Tibial nerve (tissue), 4 donors: ENCODE results near the gene STRADA. TPM values are rescaled to one million over a fixed set of nuclear protein-coding genes. Genes with fewer than 3 reads are reported as not detected.

Experiments
- DNase-seq, 2 donors: peaks; one replicate each; pipeline ENCODE4 v3.0.0-alpha.2; 2019; ENCODE audit warnings: low spot score in 2 of 2
- H3K27ac ChIP-seq, 4 donors: fragments of 200-600 bp; sonication (generic) in 3 of 4; one replicate each; pipeline ENCODE4 v1.5.1; 2017 to 2019; ENCODE audit warnings: mild to moderate bottlenecking in 1 of 4
- H3K27me3 ChIP-seq, 2 donors: fragments of 200-600 bp; sonication (generic) in 1 of 2; one replicate each; pipeline versions ENCODE4 v1.5.1 to v1.6.0; 2017 to 2019
- H3K36me3 ChIP-seq, 3 donors: fragments of 200-600 bp; sonication (generic); one replicate each; pipeline ENCODE4 v1.5.1; 2018 to 2019
- H3K4me1 ChIP-seq, 4 donors: fragments of 200-600 bp; sonication (generic) in 3 of 4; one replicate each; pipeline ENCODE4 v1.5.1; 2017 to 2019
- H3K4me3 ChIP-seq, 4 donors: fragments of 200-600 bp; sonication (generic) in 3 of 4; one replicate each; pipeline ENCODE4 v1.5.1; 2017 to 2019; ENCODE audit warnings: mild to moderate bottlenecking in 1 of 4, moderate library complexity in 1 of 4
- H3K9me3 ChIP-seq, 4 donors: fragments of 200-600 bp; sonication (generic) in 3 of 4; one replicate each; pipeline ENCODE4 v1.5.1; 2017 to 2019
- EP300 ChIP-seq, 2 donors: sonication (generic); formaldehyde crosslinking; IDR thresholded peaks; one replicate each; pipeline ENCODE4 v1.6.1; 2017; ENCODE audit warnings: antibody characterized with exemption in 2 of 2, mild to moderate bottlenecking in 1 of 2
- POLR2A ChIP-seq, 2 donors: fragments of 450-650 bp; IDR thresholded peaks; one replicate each; pipeline ENCODE4 v1.6.1; 2017; ENCODE audit warnings: antibody characterized with exemption in 2 of 2, mild to moderate bottlenecking in 2 of 2, moderate library complexity in 2 of 2
- WGBS, 2 donors: methylation state at CpG; one replicate each; pipeline ENCODE4 v1.1.5; 2018; 5-methylcytosine and 5-hydroxymethylcytosine counted together
- total RNA-seq, 4 donors: library from RNA; depleted of rRNA; stranded (reverse); fragments of >200 nt; gene quantifications; one replicate each; pipeline ENCODE4 v1.1.0, GENCODE V29; 2016
- TF ChIP-seq, protein P1 (sequence below), 5 experiments: fragments of 200-600 bp in 3 of 5; fragments of 450-650 bp in 2 of 5; sonication (generic) in 3 of 5; IDR thresholded peaks; one replicate each; pipeline ENCODE4 v1.5.1; 2016 to 2019; ENCODE audit warnings: antibody characterized with exemption in 5 of 5, mild to moderate bottlenecking in 3 of 5, moderate library complexity in 2 of 5

Gene STRADA
- total RNA-seq, 4 donors from 2014 or later = 38.0 to 45.8 (median 43.2) TPM

DNA sequence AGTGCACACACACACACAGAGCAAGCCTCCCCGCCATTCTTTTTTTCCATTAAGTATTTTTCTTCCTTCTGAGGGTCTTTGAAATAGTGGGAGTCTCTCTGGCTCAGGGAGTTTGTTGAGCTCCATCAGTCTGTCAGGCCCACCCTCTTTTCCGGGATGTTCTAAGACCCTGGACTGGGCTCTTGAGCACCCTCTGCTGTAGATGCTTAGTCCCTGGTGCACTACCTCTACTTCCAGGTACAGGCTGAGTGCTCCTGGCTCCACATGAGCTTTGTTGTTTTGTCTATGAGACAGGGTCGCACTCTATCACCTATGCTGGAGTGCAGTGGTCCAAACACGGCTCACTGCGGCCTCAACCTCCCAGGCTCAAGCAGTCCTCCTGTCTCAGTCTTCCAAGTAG, 62.4 kb downstream of the STRADA start:
- no peaks in the 10 kb centered on the region for H3K9me3 ChIP-seq
- H3K27me3 ChIP-seq = no peaks in the 10 kb centered on the region
- no peak overlapping the region for H3K4me3 ChIP-seq
- 91 to 92% methylated on average over 5 of the region's 5 CpGs for WGBS, 2 donors
- H3K27ac ChIP-seq = peak overlapping the region in 1 of 4 donors; percentile 88
- H3K4me1 ChIP-seq = peaks cover 5 to 96% (median 47%) of the 10 kb centered on the region in 4 donors
- no peak for DNase-seq
- H3K36me3 ChIP-seq = peaks cover 0 to 46% (median 0%) of the 10 kb centered on the region in 3 donors
- TF ChIP-seq, protein P1, sequence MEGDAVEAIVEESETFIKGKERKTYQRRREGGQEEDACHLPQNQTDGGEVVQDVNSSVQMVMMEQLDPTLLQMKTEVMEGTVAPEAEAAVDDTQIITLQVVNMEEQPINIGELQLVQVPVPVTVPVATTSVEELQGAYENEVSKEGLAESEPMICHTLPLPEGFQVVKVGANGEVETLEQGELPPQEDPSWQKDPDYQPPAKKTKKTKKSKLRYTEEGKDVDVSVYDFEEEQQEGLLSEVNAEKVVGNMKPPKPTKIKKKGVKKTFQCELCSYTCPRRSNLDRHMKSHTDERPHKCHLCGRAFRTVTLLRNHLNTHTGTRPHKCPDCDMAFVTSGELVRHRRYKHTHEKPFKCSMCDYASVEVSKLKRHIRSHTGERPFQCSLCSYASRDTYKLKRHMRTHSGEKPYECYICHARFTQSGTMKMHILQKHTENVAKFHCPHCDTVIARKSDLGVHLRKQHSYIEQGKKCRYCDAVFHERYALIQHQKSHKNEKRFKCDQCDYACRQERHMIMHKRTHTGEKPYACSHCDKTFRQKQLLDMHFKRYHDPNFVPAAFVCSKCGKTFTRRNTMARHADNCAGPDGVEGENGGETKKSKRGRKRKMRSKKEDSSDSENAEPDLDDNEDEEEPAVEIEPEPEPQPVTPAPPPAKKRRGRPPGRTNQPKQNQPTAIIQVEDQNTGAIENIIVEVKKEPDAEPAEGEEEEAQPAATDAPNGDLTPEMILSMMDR (IDR thresholded peaks at IDR 0.05) = no peak
- TF ChIP-seq POLR2A (IDR thresholded peaks at IDR 0.05) (no peak), EP300 (IDR thresholded peaks at IDR 0.05) (no peak)

DNA sequence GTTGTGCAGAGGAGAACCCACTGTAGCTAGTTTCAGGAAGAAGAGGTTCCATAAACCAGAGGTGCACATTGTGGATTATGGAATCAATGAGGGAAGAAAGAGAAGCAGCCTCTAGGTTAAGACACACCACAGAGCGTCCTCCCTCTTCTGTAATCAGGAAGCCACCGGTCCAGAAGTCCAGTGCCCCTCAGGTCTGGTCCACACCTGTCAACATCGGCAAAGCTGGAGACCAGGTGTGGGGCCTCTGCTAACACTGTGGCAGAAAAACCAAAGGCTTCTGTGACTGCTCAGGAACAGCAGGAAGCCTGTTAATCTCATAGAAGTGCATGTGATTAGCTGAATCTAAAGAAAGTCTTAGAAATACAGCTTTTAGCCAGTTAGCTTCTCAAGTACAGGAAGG, 65.0 kb downstream of the STRADA start:
- Histone ChIP-seq H3K36me3 (peaks cover 0 to 40% (median 0%) of the 10 kb centered on the region in 3 donors), H3K27ac (peak overlapping the region; percentile 40 to 88 (median 62)), H3K4me1 (peaks cover 5 to 73% (median 39%) of the 10 kb centered on the region in 4 donors), H3K27me3 (no peaks in the 10 kb centered on the region), H3K9me3 (no peaks in the 10 kb centered on the region), H3K4me3 (no peak overlapping the region)
- DNase-seq = no peak
- 53 to 68% methylated on average over 3 of the region's 3 CpGs for WGBS, 2 donors
- no peak for TF ChIP-seq POLR2A (IDR thresholded peaks at IDR 0.05)
- TF ChIP-seq EP300 (IDR thresholded peaks at IDR 0.05) = no peak
- TF ChIP-seq, protein P1 (IDR thresholded peaks at IDR 0.05) = no peak

DNA sequence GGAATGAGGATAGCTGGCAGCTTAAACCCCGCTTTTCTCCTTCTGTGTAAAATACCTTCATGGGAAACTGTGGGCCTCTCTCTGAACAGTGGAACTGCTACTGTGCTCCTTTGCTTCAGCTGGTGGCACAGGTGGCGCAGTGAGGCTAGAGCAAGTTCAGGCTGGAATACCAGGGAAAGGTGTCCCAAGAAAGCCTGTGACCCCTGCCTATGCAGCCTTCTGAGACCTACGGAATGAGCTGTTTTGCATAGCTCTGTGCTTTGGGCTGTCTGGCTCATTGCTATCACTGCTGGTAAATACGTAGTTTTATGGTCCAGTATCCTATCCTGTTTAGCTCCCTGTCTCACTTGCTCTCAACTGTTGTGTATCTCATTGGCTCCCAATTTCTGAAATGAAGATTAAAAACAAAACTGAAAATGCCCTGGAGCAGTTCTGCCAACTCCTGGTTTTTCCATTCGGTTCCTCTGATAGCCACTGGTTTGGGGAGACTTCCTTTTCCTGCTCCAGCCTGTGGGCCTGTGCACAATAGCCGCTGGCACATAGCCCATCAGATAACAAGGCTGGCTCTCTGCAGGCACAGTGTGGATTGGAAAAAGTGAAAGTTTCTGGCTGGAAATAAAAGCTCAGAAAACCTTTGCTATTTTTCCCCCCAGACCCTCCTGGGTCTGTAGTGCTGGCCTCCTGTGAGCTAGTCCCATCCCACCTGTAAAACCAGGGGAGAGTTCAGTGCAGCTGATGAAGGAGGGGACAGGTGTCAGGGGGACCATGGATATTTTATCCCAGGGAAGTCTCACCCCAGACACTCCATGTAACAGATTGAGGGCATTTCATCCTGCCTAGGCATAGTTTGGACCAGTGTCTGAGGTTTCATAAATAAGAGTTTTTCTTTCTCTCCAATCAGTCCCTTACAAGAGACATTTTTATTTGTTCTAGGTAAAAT, 65.7 kb downstream of the STRADA start:
- WGBS, 2 donors = 25 to 31% methylated on average over 6 of the region's 6 CpGs
- peak overlapping the region; percentile 40 to 88 (median 62) for H3K27ac ChIP-seq
- H3K9me3 ChIP-seq = no peaks in the 10 kb centered on the region
- H3K4me1 ChIP-seq = peaks cover 5 to 66% (median 33%) of the 10 kb centered on the region in 4 donors
- H3K36me3 ChIP-seq = peaks cover 0 to 45% (median 0%) of the 10 kb centered on the region in 3 donors
- H3K27me3 ChIP-seq = no peaks in the 10 kb centered on the region
- H3K4me3 ChIP-seq = peak overlapping the region in 1 of 4 donors; percentile 27
- peak; percentile 63 to 79 for DNase-seq
- TF ChIP-seq EP300 (IDR thresholded peaks at IDR 0.05) = peak; percentile 41 to 80
- TF ChIP-seq POLR2A (IDR thresholded peaks at IDR 0.05) = no peak

DNA sequence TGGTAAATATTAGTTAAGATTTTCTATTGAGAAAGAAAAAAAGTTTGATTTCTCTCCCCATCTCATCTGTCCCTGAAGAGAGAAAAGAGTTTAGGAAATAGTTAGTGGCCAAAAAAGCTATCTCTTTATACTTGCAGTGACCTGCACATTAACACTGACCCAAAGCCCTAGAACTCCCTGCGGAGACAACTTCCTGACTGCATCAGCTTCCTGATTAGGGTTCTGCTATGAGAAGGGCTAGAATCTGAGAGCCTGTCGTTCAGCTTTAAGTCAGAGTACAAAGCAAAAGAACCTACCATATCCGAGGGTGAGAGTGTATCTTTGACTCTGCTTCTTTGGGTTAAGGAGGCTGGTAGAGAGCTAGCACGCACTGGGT, 66.4 kb downstream of the STRADA start:
- Histone ChIP-seq H3K27ac (peak overlapping the region; percentile 40 to 88 (median 62)), H3K4me3 (peak overlapping the region in 1 of 4 donors; percentile 27), H3K36me3 (peaks cover 0 to 50% (median 0%) of the 10 kb centered on the region in 3 donors), H3K9me3 (no peaks in the 10 kb centered on the region), H3K4me1 (peaks cover 5 to 60% (median 32%) of the 10 kb centered on the region in 4 donors), H3K27me3 (no peaks in the 10 kb centered on the region)
- WGBS, 2 donors = 3 to 11% methylated on average over 4 of the region's 4 CpGs
- TF ChIP-seq, protein P1 (IDR thresholded peaks at IDR 0.05) = no peak
- no peak for TF ChIP-seq POLR2A (IDR thresholded peaks at IDR 0.05)
- TF ChIP-seq EP300 (IDR thresholded peaks at IDR 0.05) = no peak
- DNase-seq = no peak

DNA sequence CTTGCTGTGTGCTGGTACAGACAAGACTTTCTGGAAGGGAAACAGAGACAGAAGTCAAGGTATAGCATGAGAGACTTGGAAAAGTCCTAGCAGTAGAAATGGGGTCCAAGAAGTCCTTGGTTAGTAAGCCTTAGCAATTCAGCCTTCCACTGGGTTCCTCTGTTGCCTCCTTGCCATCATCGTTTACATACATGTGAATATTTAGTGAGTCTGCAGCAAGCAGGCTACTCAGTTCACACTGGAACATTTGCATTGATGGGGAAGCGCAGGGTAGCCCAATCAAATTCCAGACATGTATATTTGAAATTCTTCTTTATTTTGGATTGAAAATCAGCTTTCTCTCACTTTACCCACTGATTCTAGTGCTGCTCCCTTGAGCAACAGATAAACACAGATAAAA, 68.7 kb downstream of the STRADA start:
- peaks cover 0 to 59% (median 6%) of the 10 kb centered on the region in 3 donors for H3K36me3 ChIP-seq
- no peaks in the 10 kb centered on the region for H3K27me3 ChIP-seq
- DNase-seq = no peak
- peaks cover 5 to 49% (median 32%) of the 10 kb centered on the region in 4 donors for H3K4me1 ChIP-seq
- WGBS, 2 donors = 89 to 92% methylated on average over 2 of the region's 2 CpGs
- TF ChIP-seq, protein P1 (IDR thresholded peaks at IDR 0.05) = no peak
- no peak for TF ChIP-seq POLR2A (IDR thresholded peaks at IDR 0.05)
- no peak for TF ChIP-seq EP300 (IDR thresholded peaks at IDR 0.05)
- H3K4me3 ChIP-seq = no peak overlapping the region
- peak overlapping the region in 1 of 4 donors; percentile 9 for H3K27ac ChIP-seq
- H3K9me3 ChIP-seq = no peaks in the 10 kb centered on the region
